HepG2 (cell line): ENCODE measurements around the gene USF2. TPM values are rescaled to one million over a fixed set of nuclear protein-coding genes. Genes with fewer than 3 reads are reported as not detected.
A peak's percentile ranks its signal among the peaks of the same experiment; 100 is the strongest.

Experiments used
- AHDC1 ChIP-seq: sonication (generic); formaldehyde crosslinking; IDR thresholded peaks from 2 replicates; pipeline ENCODE4 v1.5.1; 2020; ENCODE audit warnings: mild to moderate bottlenecking, missing genetic modification reagents, borderline replicate concordance
- ETS1 ChIP-seq: sonication (generic); formaldehyde crosslinking; IDR thresholded peaks from 2 replicates; pipeline ENCODE4 v1.4.0; 2020; ENCODE audit warnings: missing genetic modification reagents
- ETV6 ChIP-seq: sonication (generic); formaldehyde crosslinking; conservative IDR thresholded peaks from 2 replicates; pipeline ENCODE4 v1.4.0; 2020; ENCODE audit warnings: missing genetic modification reagents
- FOXK1 ChIP-seq: sonication (generic); formaldehyde crosslinking; IDR thresholded peaks from 2 replicates; pipeline ENCODE4 v1.4.0; 2020; ENCODE audit warnings: low read depth, missing genetic modification reagents, borderline replicate concordance
- KLF6 ChIP-seq: IDR thresholded peaks from 2 replicates; pipeline ENCODE4 v1.8.0; 2016; ENCODE audit warnings: missing biosample characterization, missing genetic modification reagents
- NCOA5 ChIP-seq: sonication (generic); formaldehyde crosslinking; IDR thresholded peaks from 2 replicates; pipeline ENCODE4 v1.4.0; 2020; ENCODE audit warnings: missing genetic modification reagents
- NCOR1 ChIP-seq: fragments of 200-600 bp; sonication (generic); IDR thresholded peaks from 2 replicates; pipeline ENCODE4 v1.7.0; 2017; ENCODE audit warnings: antibody characterized with exemption, low read length, borderline replicate concordance
- NFYB ChIP-seq: sonication (generic); formaldehyde crosslinking; IDR thresholded peaks from 2 replicates; pipeline ENCODE4 v1.4.0; 2020; ENCODE audit warnings: missing genetic modification reagents
- PBX2 ChIP-seq: IDR thresholded peaks from 2 replicates; pipeline ENCODE4 v1.6.1; 2016; ENCODE audit warnings: control low read depth
- POLR2A ChIP-seq, 2 experiments: IDR thresholded peaks; 2 replicates each; pipeline ENCODE4 v1.6.1; 2011; ENCODE audit warnings: low read depth in 2 of 2, low read length in 2 of 2, mild to moderate bottlenecking in 1 of 2, moderate library complexity in 1 of 2; ENCODE audit not compliant: insufficient read depth in 1 of 2
- RARA ChIP-seq: IDR thresholded peaks from 2 replicates; pipeline ENCODE4 v1.6.1; 2016; ENCODE audit warnings: missing genetic modification reagents, missing compliant biosample characterization
- RARG ChIP-seq: sonication (generic); formaldehyde crosslinking; IDR thresholded peaks from 2 replicates; pipeline ENCODE4 v1.4.0; 2020; ENCODE audit warnings: low read depth, mild to moderate bottlenecking, missing genetic modification reagents
- SAFB2 ChIP-seq: sonication (generic); formaldehyde crosslinking; IDR thresholded peaks from 2 replicates; pipeline ENCODE4 v1.5.1; 2020; ENCODE audit warnings: missing genetic modification reagents, low read depth, mild to moderate bottlenecking, borderline replicate concordance
- SMC3 ChIP-seq: IDR thresholded peaks from 2 replicates; pipeline ENCODE4 v1.6.1; 2011; ENCODE audit warnings: low read length, improper control_type of control experiment
- SOX5 ChIP-seq: IDR thresholded peaks from 2 replicates; pipeline ENCODE4 v1.6.1; 2016; ENCODE audit warnings: borderline replicate concordance
- YEATS2 ChIP-seq: sonication (generic); formaldehyde crosslinking; IDR thresholded peaks from 2 replicates; pipeline ENCODE4 v1.4.0; 2020; ENCODE audit warnings: missing genetic modification reagents, borderline replicate concordance
- ZBTB38 ChIP-seq: sonication (generic); formaldehyde crosslinking; IDR thresholded peaks from 2 replicates; pipeline ENCODE4 v1.5.1; 2020; ENCODE audit warnings: mild to moderate bottlenecking, missing genetic modification reagents
- ZNF235 ChIP-seq: sonication (generic); formaldehyde crosslinking; IDR thresholded peaks from 2 replicates; pipeline ENCODE4 v1.8.1; 2023; ENCODE audit warnings: mild to moderate bottlenecking, missing genetic modification reagents, borderline replicate concordance
- ZNF350 ChIP-seq: sonication (generic); formaldehyde crosslinking; IDR thresholded peaks from 2 replicates; pipeline ENCODE4 v1.4.0; 2020; ENCODE audit warnings: mild to moderate bottlenecking, low read depth, missing genetic modification reagents, borderline replicate concordance
- ZNF629 ChIP-seq: sonication (generic); formaldehyde crosslinking; conservative IDR thresholded peaks from 2 replicates; pipeline ENCODE4 v1.5.0; 2020; ENCODE audit warnings: missing genetic modification reagents
- ZNF772 ChIP-seq: sonication (generic); formaldehyde crosslinking; IDR thresholded peaks from 2 replicates; pipeline ENCODE4 v1.5.0; 2020; ENCODE audit warnings: mild to moderate bottlenecking, missing genetic modification reagents
- ZNF792 ChIP-seq: IDR thresholded peaks from 2 replicates; pipeline ENCODE4 v1.6.1; 2016
- polyA plus RNA-seq, 8 experiments: library from polyadenylated mRNA; depleted of rRNA in 3 of 8; stranded (reverse) in 7 of 8; unstranded in 1 of 8; fragments of >200 nt; fragmentation: Illumina TruSeq in 4 of 8; extraction: Trizol in 4 of 8; gene quantifications; 2 replicates each; pipeline versions ENCODE4 v1.2.1 to v1.2.3, GENCODE V29; 2011 to 2016; ENCODE audit warnings: low read depth in 4 of 8, missing spikeins in 1 of 8, mixed read lengths in 1 of 8; ENCODE audit not compliant: insufficient read depth in 1 of 8
- total RNA-seq, 5 experiments: library from RNA; depleted of rRNA; stranded (reverse); fragments of >200 nt; fragmentation: Illumina TruSeq; extraction: Trizol; gene quantifications; 2 replicates each; pipeline ENCODE4 v1.2.3, GENCODE V29; 2016; ENCODE audit warnings: low read depth in 1 of 5

USF2 gene
- total and polyA plus RNA-seq, 2 of the 13 experiments (the other 11 are each of a cell fraction or from before 2014, with no cell fraction given), result 54.9 to 106 TPM

- TF ChIP-seq SOX5 (CRISPR knock-in tag) (peak; percentile 86), ZNF235 (CRISPR knock-in tag) (no peak), SMC3 (no peak), NCOR1 (no peak; the same call in 1 of the 2 replicates), ZNF772 (0 out of 2 replicates have a peak, but pooled peaks have one; percentile 59), YEATS2 (no peak), PBX2 (no peak), SAFB2 (CRISPR knock-in tag) (no peak), ZNF792 (CRISPR knock-in tag) (peak; percentile 45; the same call in 1 of the 2 replicates), NCOA5 (CRISPR knock-in tag) (no peak), RARG (no peak), ETV6 (CRISPR knock-in tag) (no peak), RARA (CRISPR knock-in tag) (peak; percentile 87), ETS1 (no peak), POLR2A (IDR thresholded peaks at IDR 0.05; ENCODE audit: insufficient read depth in 1 of 2, low read depth in 2 of 2, low read length in 2 of 2) (no peak), ZNF350 (0 out of 2 replicates have a peak, but pooled peaks have one; percentile 22), FOXK1 (CRISPR knock-in tag) (peak; percentile 90; the same call in 1 of the 2 replicates), ZBTB38 (0 out of 2 replicates have a peak, but pooled peaks have one; percentile 9), NFYB (CRISPR knock-in tag) (no peak), ZNF629 (CRISPR knock-in tag) (no peak), AHDC1 (peak; percentile 31; the same call in 1 of the 2 replicates), KLF6 (CRISPR knock-in tag) (no peak)
Observed at GRCh38 chr19:35253316-35254286, 15.2 kb upstream of the USF2 start (continued).
